ENCODE data around the gene ISCU.

The ISCU gene

DNA sequence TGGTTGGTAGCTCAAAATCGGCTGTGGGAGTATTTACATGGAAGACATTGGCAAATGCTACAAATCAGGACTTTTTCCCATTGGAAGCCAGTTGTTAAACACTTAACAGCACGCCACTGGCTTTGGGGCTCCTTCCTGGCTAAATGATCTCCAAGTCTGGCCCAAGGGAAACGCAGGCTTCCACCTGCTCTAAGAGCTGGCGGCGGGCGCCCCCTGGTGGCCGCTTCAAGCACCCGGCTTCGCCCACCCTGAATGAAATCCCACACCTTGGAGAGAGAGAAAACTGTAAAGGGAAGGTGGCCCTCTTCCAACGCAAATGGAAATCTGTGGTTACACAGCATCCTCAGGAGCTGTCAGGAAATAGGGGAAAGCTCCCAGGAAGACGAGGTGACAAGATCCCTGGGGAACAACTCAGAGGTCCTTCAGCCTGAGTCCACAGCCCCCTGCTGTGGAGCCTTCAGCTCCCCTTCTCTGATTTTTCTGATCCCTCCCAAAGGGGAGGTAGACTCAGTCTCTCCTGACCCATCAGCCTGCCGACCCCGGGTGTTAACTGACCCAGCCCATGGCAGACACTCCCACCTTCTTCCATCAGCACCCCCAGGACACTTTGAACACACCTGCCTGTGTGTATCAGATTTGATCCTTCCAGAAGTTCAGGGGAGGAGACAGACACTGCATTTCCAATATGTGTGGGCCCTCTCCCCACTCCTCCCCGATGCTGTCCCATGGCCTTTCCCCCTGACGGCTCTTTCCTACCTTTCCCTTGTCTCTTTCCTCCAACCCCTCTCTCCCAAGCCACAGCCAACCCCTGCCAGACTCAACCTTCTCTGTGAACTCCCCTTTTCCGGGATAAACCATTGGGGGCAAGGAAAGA is 55.9 kb downstream of the ISCU start:
- TF ChIP-seq, protein P1, sequence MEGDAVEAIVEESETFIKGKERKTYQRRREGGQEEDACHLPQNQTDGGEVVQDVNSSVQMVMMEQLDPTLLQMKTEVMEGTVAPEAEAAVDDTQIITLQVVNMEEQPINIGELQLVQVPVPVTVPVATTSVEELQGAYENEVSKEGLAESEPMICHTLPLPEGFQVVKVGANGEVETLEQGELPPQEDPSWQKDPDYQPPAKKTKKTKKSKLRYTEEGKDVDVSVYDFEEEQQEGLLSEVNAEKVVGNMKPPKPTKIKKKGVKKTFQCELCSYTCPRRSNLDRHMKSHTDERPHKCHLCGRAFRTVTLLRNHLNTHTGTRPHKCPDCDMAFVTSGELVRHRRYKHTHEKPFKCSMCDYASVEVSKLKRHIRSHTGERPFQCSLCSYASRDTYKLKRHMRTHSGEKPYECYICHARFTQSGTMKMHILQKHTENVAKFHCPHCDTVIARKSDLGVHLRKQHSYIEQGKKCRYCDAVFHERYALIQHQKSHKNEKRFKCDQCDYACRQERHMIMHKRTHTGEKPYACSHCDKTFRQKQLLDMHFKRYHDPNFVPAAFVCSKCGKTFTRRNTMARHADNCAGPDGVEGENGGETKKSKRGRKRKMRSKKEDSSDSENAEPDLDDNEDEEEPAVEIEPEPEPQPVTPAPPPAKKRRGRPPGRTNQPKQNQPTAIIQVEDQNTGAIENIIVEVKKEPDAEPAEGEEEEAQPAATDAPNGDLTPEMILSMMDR (IDR thresholded peaks at IDR 0.05), result peak; percentile 97

All from LNCAP (cell line).